Uterus (tissue), 4 donors: ENCODE results near the gene WDR72. TPM values are rescaled to one million over a fixed set of nuclear protein-coding genes. Genes with fewer than 3 reads are reported as not detected.

Experiments used
- DNase-seq, 2 donors: peaks; one replicate each; pipeline ENCODE4 v3.0.0-alpha.2; 2019 to 2020
- H3K27ac ChIP-seq, 2 donors: fragments of 200-600 bp; sonication (generic); 1 replicate in 1 of 2; 2 replicates in 1 of 2; pipeline ENCODE4 v1.5.1; 2016 to 2018
- H3K27me3 ChIP-seq, 2 donors: fragments of 200-600 bp; sonication (generic); one replicate each; pipeline ENCODE4 v1.5.1; 2018 to 2019; ENCODE audit warnings: control low read depth in 1 of 2
- H3K36me3 ChIP-seq, 2 donors: fragments of 200-600 bp; sonication (generic); one replicate each; pipeline ENCODE4 v1.5.1; 2019; ENCODE audit warnings: control low read depth in 1 of 2
- H3K4me1 ChIP-seq, 2 donors: fragments of 200-600 bp; sonication (generic); one replicate each; pipeline ENCODE4 v1.5.1; 2018 to 2019; ENCODE audit warnings: control low read depth in 1 of 2
- H3K4me3 ChIP-seq, 2 donors: fragments of 200-600 bp; sonication (generic); 1 replicate in 1 of 2; 2 replicates in 1 of 2; pipeline ENCODE4 v1.5.1; 2018 to 2019; ENCODE audit warnings: mild to moderate bottlenecking in 1 of 2
- H3K9me3 ChIP-seq, 2 donors: fragments of 200-600 bp; sonication (generic); one replicate each; pipeline ENCODE4 v1.5.1; 2019; ENCODE audit warnings: control low read depth in 1 of 2
- POLR2A ChIP-seq, 2 donors: fragments of 450-650 bp; IDR thresholded peaks; one replicate each; pipeline ENCODE4 v1.6.1; 2016; ENCODE audit warnings: antibody characterized with exemption in 2 of 2, mild to moderate bottlenecking in 1 of 2, moderate library complexity in 1 of 2
- intact Hi-C: fragments of 100-400 bp; cut with DNase I; formaldehyde crosslinking; loops from one replicate; pipeline ENCODE4 v1.15.1; 2023; ENCODE audit warnings: low total_unique reads
- small RNA-seq: library from RNA; depleted of rRNA; stranded (forward); fragments of <200 nt; gene quantifications from one replicate; pipeline ENCODE3, GENCODE V24; 2016
- total RNA-seq, 4 donors: library from RNA; depleted of rRNA in 3 of 4; stranded (reverse); fragments of >200 nt in 3 of 4; gene quantifications; one replicate each; pipeline versions ENCODE4 v1.1.0 to v1.2.4, GENCODE V29; 2014 to 2023
- TF ChIP-seq, protein P1 (sequence below), 4 experiments: fragments of 200-600 bp in 2 of 4; fragments of 450-650 bp in 2 of 4; sonication (generic) in 2 of 4; IDR thresholded peaks; one replicate each; pipeline ENCODE4 v1.5.1; 2016 to 2019; ENCODE audit warnings: antibody characterized with exemption in 4 of 4, mild to moderate bottlenecking in 2 of 4, moderate library complexity in 1 of 4
- donor health status: DM: yes; HTN: yes; CAD: no.

Gene WDR72
- total RNA-seq, 4 donors from 2014 or later, result 0.15 to 2.8 (median 0.59) TPM; not detected in 1

DNA sequence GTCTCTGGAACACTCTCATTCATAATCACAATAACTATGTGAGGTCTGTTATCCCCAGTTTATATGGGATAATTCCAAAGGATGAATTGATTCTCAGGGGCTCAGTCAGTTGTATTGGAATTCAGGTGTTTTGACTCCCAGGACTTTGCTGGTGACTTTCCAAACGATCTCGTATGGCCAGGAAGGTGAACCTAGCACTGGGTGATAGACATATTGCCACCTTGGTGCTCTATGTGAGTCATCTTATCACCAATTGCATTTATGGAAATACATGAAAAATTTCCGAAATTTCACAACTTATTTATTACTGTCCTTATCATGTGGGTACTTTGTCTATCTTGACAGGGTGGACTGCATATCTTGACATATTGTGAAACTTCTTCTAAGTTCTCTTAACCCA, 287.3 kb downstream of the WDR72 start:
- DNase-seq, result no peak
- intact Hi-C loops, result no loop called here
- no peaks in the 10 kb centered on the region for H3K9me3 ChIP-seq
- H3K4me3 ChIP-seq, result no peak overlapping the region
- no peaks in the 10 kb centered on the region for H3K36me3 ChIP-seq
- no peaks in the 10 kb centered on the region for H3K27me3 ChIP-seq
- no peak for TF ChIP-seq POLR2A (IDR thresholded peaks at IDR 0.05)
- TF ChIP-seq, protein P1, sequence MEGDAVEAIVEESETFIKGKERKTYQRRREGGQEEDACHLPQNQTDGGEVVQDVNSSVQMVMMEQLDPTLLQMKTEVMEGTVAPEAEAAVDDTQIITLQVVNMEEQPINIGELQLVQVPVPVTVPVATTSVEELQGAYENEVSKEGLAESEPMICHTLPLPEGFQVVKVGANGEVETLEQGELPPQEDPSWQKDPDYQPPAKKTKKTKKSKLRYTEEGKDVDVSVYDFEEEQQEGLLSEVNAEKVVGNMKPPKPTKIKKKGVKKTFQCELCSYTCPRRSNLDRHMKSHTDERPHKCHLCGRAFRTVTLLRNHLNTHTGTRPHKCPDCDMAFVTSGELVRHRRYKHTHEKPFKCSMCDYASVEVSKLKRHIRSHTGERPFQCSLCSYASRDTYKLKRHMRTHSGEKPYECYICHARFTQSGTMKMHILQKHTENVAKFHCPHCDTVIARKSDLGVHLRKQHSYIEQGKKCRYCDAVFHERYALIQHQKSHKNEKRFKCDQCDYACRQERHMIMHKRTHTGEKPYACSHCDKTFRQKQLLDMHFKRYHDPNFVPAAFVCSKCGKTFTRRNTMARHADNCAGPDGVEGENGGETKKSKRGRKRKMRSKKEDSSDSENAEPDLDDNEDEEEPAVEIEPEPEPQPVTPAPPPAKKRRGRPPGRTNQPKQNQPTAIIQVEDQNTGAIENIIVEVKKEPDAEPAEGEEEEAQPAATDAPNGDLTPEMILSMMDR (IDR thresholded peaks at IDR 0.05), result no peak
- H3K4me1 ChIP-seq, result no peaks in the 10 kb centered on the region
- H3K27ac ChIP-seq, result no peak overlapping the region

DNA sequence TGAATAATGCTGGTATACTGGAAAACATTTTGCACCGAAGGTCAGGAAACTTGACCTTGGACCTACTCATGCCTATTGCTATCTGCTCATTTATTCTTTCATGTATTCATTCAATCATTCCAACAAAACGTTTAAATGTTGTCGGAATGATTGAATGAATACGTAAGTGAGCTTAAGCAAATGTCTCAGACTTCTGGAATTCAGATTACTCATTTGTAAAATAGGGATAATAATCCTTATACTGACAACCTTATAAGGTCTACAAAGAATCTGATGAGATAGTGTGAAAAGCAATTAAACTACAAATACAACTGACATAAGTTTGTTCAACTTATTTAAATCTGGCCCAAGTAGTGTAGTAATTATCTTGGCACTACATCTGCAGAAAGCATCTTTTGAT, 288.7 kb downstream of the WDR72 start:
- no peaks in the 10 kb centered on the region for H3K36me3 ChIP-seq
- H3K27ac ChIP-seq, result no peak overlapping the region
- no peak overlapping the region for H3K4me3 ChIP-seq
- no peaks in the 10 kb centered on the region for H3K27me3 ChIP-seq
- H3K4me1 ChIP-seq, result no peaks in the 10 kb centered on the region
- DNase-seq, result no peak
- TF ChIP-seq POLR2A (IDR thresholded peaks at IDR 0.05), result no peak
- TF ChIP-seq, protein P1 (IDR thresholded peaks at IDR 0.05), result no peak
- intact Hi-C loops, result no loop called here
- no peaks in the 10 kb centered on the region for H3K9me3 ChIP-seq

DNA sequence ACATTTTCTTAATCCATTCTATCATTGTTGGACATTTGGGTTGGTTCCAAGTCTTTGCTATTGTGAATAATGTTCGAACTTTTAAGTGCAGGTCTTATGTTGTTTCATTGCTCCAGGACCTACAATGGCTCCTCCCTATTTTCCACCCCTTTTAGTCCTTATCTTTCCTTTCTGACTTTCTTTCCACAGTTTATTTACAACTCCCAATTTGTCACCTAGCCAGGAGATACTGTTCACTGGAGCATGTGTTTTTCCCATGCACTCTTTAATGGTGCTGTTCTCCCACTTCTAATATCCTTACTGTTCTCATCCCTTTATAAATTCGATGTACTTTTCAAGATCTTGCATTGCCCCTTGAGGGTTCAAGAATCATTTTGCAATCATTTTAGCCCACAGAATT, 290.0 kb downstream of the WDR72 start:
- no peak overlapping the region for H3K27ac ChIP-seq
- intact Hi-C loops, result no loop called here
- H3K9me3 ChIP-seq, result no peaks in the 10 kb centered on the region
- no peak overlapping the region for H3K4me3 ChIP-seq
- no peak for DNase-seq
- H3K4me1 ChIP-seq, result no peaks in the 10 kb centered on the region
- H3K36me3 ChIP-seq, result no peaks in the 10 kb centered on the region
- H3K27me3 ChIP-seq, result no peaks in the 10 kb centered on the region
- TF ChIP-seq, protein P1 (IDR thresholded peaks at IDR 0.05), result no peak
- TF ChIP-seq POLR2A (IDR thresholded peaks at IDR 0.05), result no peak

Small RNA genes within 50 kb of the gene (small RNA-seq; reads per million reads assigned to genes)
- gene RNU2-53P (not detected), gene RNU6-449P (not detected)

Other genes with a start within 250 kb of the WDR72 start
- gene UNC13C, start 218.8 kb upstream of the WDR72 start, total RNA-seq, result 10 to 100 TPM in 1 of 4 donors, under 1 TPM in 1, not detected in 2; 0.21 to 16.8 TPM